ENCODE measurements around the gene DAZAP1. TPM values are rescaled to one million over a fixed set of nuclear protein-coding genes. Genes with fewer than 3 reads are reported as not detected.
A peak's percentile ranks its signal among the peaks of the same experiment; 100 is the strongest.

DAZAP1 gene
- total and polyA plus RNA-seq, 2 of the 4 experiments (the other 2 are of a cell fraction): 22.0 to 62.8 TPM

- Histone ChIP-seq H3K4ac (ENCODE audit: low read depth, low read length) (peak overlapping the region; percentile 61), H3K4me3 (ENCODE audit: insufficient read depth, low read depth, low read length) (no peak overlapping the region), H3K79me1 (ENCODE audit: low read depth in 1 of 2, low read length in 2 of 2) (peaks cover 7 to 69% of the 10 kb centered on the region in 2 experiments), H2AK9ac (replicated peaks; ENCODE audit: low read depth, low read length, poor library complexity) (peak overlapping the region; percentile 12), H4K8ac (ENCODE audit: low read depth in 2 of 2, low read length in 2 of 2) (peak overlapping the region in 1 of 2 experiments; percentile 72; a peak in 2 of 4 replicates), H3K27me3 (ENCODE audit: control insufficient read depth, insufficient read depth, low read length) (no peaks in the 10 kb centered on the region), H3K36me3 (ENCODE audit: control insufficient read depth, insufficient read depth, low read length) (peaks cover 39% of the 10 kb centered on the region), H3K4me1 (ENCODE audit: control insufficient read depth, insufficient read depth, low read length) (peaks cover 19% of the 10 kb centered on the region), H3K9ac (ENCODE audit: low read depth, low read length) (no peak overlapping the region; the same call in 1 of the 2 replicates), H2BK5ac (ENCODE audit: low read depth, low read length, poor library complexity, severe bottlenecking) (peak overlapping the region; percentile 34), H2BK120ac (ENCODE audit: low read depth, low read length) (peak overlapping the region; percentile 45), H4K20me1 (ENCODE audit: insufficient read depth, low read length) (peaks cover 4% of the 10 kb centered on the region), H4K5ac (ENCODE audit: low read depth, low read length) (peak overlapping the region; percentile 21; the same call in 1 of the 2 replicates), H3K4me2 (ENCODE audit: low read depth, low read length) (no peak overlapping the region; the same call in 1 of the 2 replicates), H3K14ac (replicated peaks; ENCODE audit: low read depth, low read length) (peak overlapping the region; percentile 34; the same call in 1 of the 2 replicates), H4K91ac (ENCODE audit: insufficient read depth, low read depth, low read length) (peak overlapping the region; percentile 69), H3K18ac (ENCODE audit: low read depth, low read length) (no peak overlapping the region; the same call in 1 of the 2 replicates), H3K9me3 (ENCODE audit: control insufficient read depth, insufficient read depth, low read length) (no peaks in the 10 kb centered on the region), H3K9me1 (ENCODE audit: insufficient read depth, low read length) (peaks cover 13% of the 10 kb centered on the region), H2AFZ (replicated peaks; ENCODE audit: low read length, poor library complexity) (peak overlapping the region; percentile 71), H3K23ac (ENCODE audit: low read depth, low read length) (peak overlapping the region; percentile 26), H2BK20ac (ENCODE audit: low read depth, low read length) (0 out of 2 replicates have a peak overlapping the region, but pooled peaks have one; percentile 1), H2AK5ac (ENCODE audit: low read depth, low read length) (peak overlapping the region; percentile 18), H2BK15ac (ENCODE audit: low read depth, low read length) (peak overlapping the region; percentile 9; the same call in 1 of the 3 replicates), H3K27ac (ENCODE audit: insufficient read depth, low read length) (peak overlapping the region; percentile 41), H3K56ac (ENCODE audit: extremely low read depth, insufficient read depth, low read length) (no peak overlapping the region)
- ChIA-PET POLR2A (ENCODE audit: unreplicated experiment) (no interaction called here), CTCF (no interaction called here)
- no peak for DNase-seq
- dilution Hi-C loops (cut with HindIII; ENCODE audit: low sequenced_read_pairs, unreplicated experiment): no loop called here
- intact Hi-C loops (cut with micrococcal nuclease): loop anchor here (5.0 kb wide), 1 partner anchor 83 kb away; the partner anchor contains the start of gene FAM174C
- no TSS peak for BruUV-seq (replicated peaks)
- 78% methylated on average over 20 of the region's 30 CpGs; no CpG with 5 or more reads in 1 of the 2 experiments for WGBS, 2 experiments (ENCODE audit: extremely low coverage in 2 of 2, insufficient read length in 1 of 2)
- peak; percentile 3; the same call in 1 of the 2 replicates for ATAC-seq (ENCODE audit: low read depth)
- in situ Hi-C loops (cut with MboI; ENCODE audit: low sequenced_read_pairs): loop anchor here (5.0 kb wide), 1 partner anchor 78 kb away; no protein-coding TSS in a partner anchor
- TF ChIP-seq USF2 (IDR thresholded peaks at IDR 0.05; ENCODE audit: low read depth, low read length) (no peak), RFX5 (IDR thresholded peaks at IDR 0.05; ENCODE audit: low read depth, low read length) (no peak), FOS (IDR thresholded peaks at IDR 0.05; ENCODE audit: low read depth, low read length) (no peak), CEBPB (IDR thresholded peaks at IDR 0.05; ENCODE audit: low read depth, low read length) (no peak), MXI1 (IDR thresholded peaks at IDR 0.05; ENCODE audit: borderline replicate concordance, low read depth, low read length) (no peak), MAFK (IDR thresholded peaks at IDR 0.05; ENCODE audit: low read depth, low read length) (no peak), BHLHE40 (IDR thresholded peaks at IDR 0.05; ENCODE audit: low read depth, low read length) (no peak), CHD1 (IDR thresholded peaks at IDR 0.05; ENCODE audit: low read depth, low read length) (no peak), SMC3 (IDR thresholded peaks at IDR 0.05; ENCODE audit: low read depth, low read length) (no peak), RAD21 (IDR thresholded peaks at IDR 0.05; ENCODE audit: low read length) (no peak), POLR2A (IDR thresholded peaks at IDR 0.05; ENCODE audit: low read depth, low read length) (no peak), NFE2L2 (IDR thresholded peaks at IDR 0.05; ENCODE audit: low read depth, low read length) (no peak)
- TF ChIP-seq, protein P1, sequence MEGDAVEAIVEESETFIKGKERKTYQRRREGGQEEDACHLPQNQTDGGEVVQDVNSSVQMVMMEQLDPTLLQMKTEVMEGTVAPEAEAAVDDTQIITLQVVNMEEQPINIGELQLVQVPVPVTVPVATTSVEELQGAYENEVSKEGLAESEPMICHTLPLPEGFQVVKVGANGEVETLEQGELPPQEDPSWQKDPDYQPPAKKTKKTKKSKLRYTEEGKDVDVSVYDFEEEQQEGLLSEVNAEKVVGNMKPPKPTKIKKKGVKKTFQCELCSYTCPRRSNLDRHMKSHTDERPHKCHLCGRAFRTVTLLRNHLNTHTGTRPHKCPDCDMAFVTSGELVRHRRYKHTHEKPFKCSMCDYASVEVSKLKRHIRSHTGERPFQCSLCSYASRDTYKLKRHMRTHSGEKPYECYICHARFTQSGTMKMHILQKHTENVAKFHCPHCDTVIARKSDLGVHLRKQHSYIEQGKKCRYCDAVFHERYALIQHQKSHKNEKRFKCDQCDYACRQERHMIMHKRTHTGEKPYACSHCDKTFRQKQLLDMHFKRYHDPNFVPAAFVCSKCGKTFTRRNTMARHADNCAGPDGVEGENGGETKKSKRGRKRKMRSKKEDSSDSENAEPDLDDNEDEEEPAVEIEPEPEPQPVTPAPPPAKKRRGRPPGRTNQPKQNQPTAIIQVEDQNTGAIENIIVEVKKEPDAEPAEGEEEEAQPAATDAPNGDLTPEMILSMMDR (conservative IDR thresholded peaks at IDR 0.05; ENCODE audit: low read depth, low read length): no peak
- TF ChIP-seq, protein P2, sequence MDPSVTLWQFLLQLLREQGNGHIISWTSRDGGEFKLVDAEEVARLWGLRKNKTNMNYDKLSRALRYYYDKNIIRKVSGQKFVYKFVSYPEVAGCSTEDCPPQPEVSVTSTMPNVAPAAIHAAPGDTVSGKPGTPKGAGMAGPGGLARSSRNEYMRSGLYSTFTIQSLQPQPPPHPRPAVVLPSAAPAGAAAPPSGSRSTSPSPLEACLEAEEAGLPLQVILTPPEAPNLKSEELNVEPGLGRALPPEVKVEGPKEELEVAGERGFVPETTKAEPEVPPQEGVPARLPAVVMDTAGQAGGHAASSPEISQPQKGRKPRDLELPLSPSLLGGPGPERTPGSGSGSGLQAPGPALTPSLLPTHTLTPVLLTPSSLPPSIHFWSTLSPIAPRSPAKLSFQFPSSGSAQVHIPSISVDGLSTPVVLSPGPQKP (IDR thresholded peaks at IDR 0.05; ENCODE audit: borderline replicate concordance, low read depth, low read length): no peak
These were observed 47.1 kb upstream of the DAZAP1 start for GRCh38 chr19:1360126-1360817.
